Pericardium fibroblast (primary cell): ENCODE results near the gene SLC22A16. TPM values are rescaled to one million over a fixed set of nuclear protein-coding genes. Genes with fewer than 3 reads are reported as not detected.

Experiments
- total RNA-seq: library from RNA; depleted of rRNA; stranded (reverse); fragments of >200 nt; gene quantifications from 2 replicates; pipeline ENCODE4 v1.2.3, GENCODE V29; 2015

SLC22A16 gene
- total RNA-seq: not detected in 2 replicates

GRCh38 chr6:110476046-110476849 is at the start of gene SLC22A16:
TSS of gene SLC22A16 (minus strand) at chr6:110476613. CDS start at chr6:110476574, 39 bp downstream.

GRCh38 chr6:110415086-110415916 is 61.1 kb downstream of the SLC22A16 start, which contains the start of gene DDO:
TSS of gene DDO (minus strand) at chr6:110415575. CDS start at chr6:110413462, 2,113 bp downstream.

Other genes starting within 250 kb of the SLC22A16 start
- gene METTL24, start 118.3 kb downstream of the SLC22A16 start, total RNA-seq: not detected in 2 replicates
- 1.3 TPM in 1 of 2 replicates, not detected in the other for gene DDO, start 61.0 kb downstream of the SLC22A16 start, total RNA-seq